H54 (cell line): ENCODE measurements around the gene ACSS1.

Experiments used
- DNase-seq: peaks from one replicate; pipeline ENCODE4 v3.0.0; 2011; ENCODE audit warnings: low spot score, mixed read lengths; ENCODE audit not compliant: insufficient read length
- FAIRE-seq: peaks from 3 replicates; lab custom pipeline; 2011; peaks lifted over from hg19 to GRCh38; lab: Jason Lieb, UNC
- POLR2A ChIP-seq: IDR thresholded peaks from 2 replicates; pipeline ENCODE4 v1.6.1; 2011; ENCODE audit warnings: low read depth, mild to moderate bottlenecking, low read length

Gene ACSS1

DNA sequence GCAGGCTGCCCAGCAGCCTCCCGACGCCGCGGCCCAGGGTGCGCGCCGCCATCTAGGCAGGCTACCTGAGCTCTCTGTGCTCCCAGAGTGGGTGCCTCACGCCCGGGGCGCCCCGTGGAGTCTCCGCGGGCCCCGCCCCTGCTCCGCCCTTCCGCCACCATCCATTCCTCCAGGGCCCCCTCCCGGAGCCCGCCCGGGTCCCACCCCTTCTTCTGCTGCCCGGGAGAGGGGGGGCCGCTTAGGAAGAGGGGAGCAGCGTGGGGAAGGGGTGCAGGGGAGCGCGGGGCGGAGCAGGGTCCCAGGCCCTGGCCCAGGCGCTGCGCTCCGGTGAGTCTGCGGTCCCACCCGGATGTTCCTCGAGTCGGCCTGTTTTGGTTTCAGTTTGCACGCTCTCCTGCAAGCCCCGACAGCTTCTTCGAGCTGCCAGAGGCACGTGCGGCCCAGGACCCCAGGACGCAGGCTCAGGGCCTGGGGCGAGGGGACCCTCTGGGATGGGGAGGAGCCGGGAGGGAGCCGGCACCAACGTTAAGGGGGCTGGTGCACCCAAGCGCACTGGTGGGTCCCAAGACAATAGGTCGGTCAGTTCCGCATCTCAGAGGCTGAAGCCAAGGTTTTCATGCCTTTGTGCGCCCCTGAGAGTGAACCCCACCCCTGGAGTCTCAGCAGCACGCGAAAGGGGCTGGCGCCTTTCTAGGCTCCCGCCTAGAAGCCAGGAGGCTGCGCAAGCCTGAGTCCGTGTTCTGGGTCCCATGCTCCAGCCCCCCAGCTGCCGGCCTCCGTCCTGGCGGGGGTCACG, at the start of gene ACSS1:
Gene ACSS1 (minus strand): TSS at position 89 of the 796 bp plus-strand sequence. CDS start 37 bp downstream, at position 52.
- DNase-seq = no peak
- peak; percentile 23; the same call in 1 of the 2 replicates for TF ChIP-seq POLR2A
- no peak for FAIRE-seq

DNA sequence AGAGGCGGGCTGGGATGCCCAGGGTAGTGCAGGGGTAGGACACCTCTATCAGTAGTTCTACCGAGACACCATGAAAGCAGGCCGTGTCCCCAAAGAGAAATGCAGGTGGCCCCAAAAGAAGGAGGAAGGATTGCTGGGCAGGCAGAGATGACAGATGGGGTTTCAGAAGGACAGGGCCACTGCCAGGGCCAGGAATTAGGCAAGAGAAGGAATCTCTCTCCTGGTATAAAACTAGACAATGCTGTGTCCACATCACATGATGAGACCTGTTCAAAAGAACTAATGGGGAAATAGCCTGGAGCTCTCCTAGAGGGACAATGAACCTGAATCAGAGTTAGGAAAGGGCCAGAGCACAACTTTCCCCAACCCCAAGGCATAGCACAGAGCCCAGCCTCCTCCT, 45.6 kb upstream of the ACSS1 start:
- TF ChIP-seq POLR2A = no peak
- DNase-seq = no peak
- no peak for FAIRE-seq

DNA sequence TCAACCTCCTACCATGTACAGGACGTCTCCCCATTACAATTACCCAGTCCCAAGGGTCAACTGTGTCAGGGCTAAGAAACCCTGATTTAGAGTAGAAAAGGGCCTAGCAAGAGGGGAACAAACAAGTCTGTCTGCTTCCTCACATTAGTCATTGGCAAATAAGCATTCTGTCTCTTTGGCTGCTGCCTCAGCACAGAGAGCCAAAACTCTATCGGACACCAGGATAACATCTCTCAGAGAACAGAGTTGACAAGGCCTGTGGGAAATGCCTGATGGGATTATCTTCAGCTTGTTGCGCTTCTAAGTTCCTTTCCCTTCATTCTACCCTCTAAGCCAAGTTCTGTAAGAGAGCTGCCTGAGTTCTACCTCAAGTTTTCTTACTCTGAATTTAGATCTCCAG, 43.0 kb upstream of the ACSS1 start:
- DNase-seq (no peak), FAIRE-seq (no peak)
- no peak for TF ChIP-seq POLR2A

DNA sequence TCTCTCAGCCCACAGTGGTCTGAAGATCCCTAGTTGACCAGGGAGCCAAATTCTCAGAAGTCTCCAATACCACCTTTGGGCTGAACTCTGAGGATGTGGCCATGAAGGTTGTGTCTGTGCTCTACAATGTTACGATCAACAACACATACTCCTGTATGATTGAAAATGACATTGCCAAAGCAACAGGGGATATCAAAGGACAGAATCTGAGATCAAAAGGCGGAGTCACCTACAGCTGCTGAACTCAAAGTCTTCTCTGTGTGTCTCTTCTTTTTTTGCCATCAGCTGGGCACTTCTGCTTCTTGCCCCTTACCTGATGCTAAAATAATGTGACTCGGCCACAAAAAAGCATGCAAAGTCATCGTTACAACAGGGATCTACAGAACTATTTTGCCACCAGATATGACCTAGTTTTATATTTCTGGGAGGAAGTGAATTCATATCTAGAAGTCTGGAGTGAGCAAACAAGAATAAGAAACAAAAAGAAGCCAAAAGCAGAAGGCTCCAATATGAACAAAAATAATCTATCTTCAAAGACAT, 41.7 kb upstream of the ACSS1 start:
- TF ChIP-seq POLR2A = no peak
- FAIRE-seq (no peak), DNase-seq (no peak)

DNA sequence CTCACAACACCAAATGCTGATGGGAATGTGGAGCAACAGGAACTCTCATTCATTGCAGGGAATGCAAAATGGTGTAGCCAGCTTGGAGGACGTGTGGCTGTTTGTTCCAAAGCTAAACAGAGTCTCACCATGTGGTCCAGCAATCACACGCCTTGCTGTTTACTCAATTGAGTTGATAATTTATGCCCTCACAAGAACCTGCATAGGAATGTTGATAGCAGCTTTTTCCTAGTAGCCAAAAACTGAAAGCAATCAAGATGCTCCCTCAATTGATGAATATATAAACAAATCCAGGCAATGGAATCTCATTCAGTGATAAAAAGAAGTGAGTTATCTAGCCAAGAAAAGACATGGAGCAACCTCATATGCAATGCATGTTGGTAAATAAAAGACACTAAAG, 39.6 kb upstream of the ACSS1 start:
- FAIRE-seq = no peak
- no peak for TF ChIP-seq POLR2A

DNA sequence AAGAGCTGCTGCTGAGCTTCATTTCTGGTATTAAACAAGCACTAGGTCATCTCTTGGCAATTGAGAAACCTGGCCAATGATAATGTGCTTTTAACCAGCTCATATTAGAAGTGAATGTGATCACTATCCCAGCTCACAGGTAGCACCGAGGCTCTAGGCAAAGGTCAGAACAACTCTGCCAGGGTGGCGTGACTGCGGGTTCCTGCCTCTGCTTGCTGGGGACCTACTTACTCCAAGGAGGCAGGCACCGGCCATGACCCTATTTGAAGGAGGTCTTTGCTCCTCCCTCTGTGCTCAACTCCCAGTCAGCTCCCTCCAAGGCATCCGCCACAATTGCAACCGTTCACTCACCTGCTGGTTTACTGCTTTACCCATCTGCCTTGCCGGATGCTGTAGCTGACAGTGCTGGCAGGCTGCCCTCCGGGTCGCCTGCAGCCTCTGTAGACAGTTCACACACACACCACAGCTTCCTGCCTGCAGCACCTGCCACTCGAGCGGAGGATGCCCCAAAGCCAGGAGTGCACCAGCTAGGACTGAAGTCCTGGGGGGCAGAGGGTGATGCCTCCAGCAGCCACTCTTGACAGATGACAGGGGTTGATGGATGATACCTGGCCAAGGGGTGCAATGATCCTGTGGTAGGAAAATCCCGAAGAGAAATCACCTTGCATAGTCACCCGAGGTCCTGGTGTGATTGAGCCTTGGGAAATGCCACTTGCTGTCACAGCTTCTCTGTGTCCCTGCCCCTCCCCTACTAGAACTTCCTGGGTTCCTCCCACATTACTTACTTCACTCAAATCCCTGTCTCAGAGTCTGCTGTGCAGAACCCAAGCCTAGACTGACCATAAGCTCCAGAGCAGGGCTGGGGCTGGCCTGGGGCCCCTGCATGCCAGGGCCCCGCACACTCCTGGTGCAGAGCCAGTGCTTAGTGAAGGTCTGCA, 32.8 kb upstream of the ACSS1 start:
- no peak for DNase-seq
- no peak for TF ChIP-seq POLR2A
- FAIRE-seq = no peak

More for the DNA sequence above, 39.6 kb upstream of the ACSS1 start:
- no peak for DNase-seq

DNA sequence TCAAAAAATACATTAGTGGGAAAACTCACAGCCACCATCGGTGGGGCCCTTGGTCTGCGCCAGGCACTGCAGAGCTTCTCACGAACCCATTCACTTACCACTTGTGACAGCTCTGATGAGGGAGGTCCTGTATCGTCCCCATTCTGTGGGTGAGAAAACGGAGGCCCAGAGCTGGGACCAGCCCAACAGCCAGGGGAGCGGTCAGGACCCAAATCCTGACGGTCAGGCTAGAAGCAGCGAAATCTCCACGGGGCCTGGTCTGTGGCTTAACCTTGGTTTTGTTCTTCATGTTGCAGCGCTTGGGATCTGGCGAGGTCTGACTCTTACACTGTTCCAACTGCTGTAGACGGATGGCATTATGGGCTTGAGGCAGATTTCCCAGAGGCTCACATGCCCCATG, 31.7 kb upstream of the ACSS1 start:
- no peak for FAIRE-seq
- TF ChIP-seq POLR2A = no peak
- DNase-seq = no peak

DNA sequence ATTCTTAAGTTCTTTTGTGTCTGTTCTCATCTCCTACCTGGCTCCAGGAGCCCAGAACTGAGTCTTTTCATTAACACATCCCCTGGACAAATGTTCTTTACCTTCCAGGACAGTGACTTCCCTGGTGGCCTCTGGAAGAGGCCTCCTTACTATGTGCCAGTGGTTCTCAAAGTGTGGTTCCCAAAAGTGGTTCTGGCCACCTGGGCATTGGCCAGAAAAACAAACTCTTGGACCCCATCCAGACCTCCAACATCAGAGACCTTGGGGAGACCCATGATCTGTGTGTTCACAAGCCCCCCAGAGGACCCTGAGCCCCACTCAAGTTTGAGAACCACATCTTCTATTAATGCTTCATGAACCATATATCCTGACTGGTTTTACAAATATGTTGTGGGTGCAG, 31.2 kb upstream of the ACSS1 start:
- no peak for TF ChIP-seq POLR2A
- FAIRE-seq = no peak
- DNase-seq = no peak

DNA sequence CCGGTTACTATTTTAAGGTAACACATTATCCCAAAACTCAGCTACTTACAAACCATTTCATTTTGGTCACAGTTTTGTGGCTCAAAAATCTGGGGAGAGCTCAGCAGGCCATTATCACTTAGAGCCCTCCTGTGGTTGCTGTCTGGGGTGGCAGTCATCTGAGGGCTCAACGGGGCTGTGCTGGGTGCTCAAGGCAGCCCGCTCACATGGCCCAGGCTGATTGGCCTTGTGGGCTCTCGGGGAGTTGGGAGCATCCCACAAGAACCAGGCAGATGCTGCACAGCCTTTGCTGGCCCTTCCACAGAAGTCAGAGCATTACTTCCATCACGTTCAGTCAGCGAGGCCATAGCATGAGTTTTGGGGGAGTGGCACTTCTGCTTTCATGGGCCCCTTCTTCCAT, 30.3 kb upstream of the ACSS1 start:
- no peak for DNase-seq
- no peak for FAIRE-seq
- no peak for TF ChIP-seq POLR2A

DNA sequence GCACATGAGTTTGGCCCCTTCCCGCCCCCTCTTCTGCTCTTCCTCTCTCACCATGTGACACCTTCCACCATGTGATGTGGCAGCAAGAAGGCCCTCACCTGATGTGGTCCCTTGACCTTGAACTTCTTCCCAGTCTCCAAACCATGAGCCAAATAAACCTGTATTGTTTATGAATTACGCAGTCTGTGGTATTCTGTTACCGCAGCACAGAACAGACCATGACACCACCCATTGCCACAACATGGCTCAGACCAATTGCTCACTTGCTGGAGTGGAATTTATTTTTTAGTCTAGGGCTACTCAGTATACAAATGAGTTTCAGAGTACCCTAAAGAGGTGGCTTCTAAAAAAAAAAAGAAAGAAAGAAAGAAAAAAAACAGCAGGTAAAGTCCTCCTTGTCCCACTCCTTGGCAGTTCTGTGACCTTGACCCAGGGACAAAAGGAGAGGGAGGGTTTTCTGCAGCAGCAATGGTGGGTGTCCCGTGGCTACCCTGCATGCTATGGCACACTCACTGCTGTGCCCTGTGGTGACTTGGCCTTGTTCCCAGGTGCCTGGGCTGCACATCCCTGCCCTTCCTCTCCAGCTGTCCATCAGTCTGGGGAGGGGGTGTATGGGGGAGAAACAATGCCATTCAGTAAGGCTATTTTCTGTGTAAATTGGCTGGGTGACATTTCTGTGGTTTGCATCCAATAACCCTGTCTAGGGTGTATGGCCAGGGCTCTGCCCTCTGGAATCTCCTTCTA, 29.4 kb upstream of the ACSS1 start:
- no peak for DNase-seq
- FAIRE-seq = no peak
- 0 out of 2 replicates have a peak, but pooled peaks have one; percentile 12 for TF ChIP-seq POLR2A

DNA sequence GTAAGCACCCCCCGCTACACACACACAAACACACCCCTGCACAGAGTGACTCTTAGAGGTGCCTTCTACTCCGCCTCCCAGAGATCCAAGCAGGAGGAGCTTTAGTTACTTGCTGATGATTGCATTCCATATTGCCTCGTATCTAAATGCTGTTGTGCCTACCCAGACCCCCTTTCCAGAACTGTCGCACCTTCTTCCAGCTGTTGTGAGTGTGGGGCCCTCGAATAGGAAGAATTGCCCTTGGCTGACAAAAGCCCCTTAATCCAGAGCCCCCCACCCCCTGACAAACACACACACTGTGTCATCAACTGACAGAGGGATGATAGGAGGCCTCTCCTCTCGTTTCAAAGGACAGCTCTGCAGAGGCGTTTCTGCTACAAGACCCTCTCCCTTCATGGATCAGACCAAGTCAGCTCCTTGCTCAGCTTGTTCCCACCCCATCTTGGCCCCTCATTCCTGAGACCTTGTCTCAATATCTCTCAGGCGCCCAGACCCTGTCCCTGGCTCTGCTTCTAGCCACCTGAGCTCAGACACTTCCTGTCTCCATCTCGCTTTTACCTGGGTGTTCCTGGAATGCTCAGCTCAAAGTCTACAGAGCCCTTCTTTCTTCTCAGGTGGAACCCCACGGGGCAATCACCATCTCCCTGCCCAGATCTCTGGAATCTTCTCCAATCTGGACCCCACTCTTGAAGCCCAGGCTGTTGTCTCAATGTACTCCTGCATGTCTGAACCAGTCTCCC, 28.0 kb upstream of the ACSS1 start:
- DNase-seq (no peak), FAIRE-seq (no peak)
- TF ChIP-seq POLR2A = no peak

DNA sequence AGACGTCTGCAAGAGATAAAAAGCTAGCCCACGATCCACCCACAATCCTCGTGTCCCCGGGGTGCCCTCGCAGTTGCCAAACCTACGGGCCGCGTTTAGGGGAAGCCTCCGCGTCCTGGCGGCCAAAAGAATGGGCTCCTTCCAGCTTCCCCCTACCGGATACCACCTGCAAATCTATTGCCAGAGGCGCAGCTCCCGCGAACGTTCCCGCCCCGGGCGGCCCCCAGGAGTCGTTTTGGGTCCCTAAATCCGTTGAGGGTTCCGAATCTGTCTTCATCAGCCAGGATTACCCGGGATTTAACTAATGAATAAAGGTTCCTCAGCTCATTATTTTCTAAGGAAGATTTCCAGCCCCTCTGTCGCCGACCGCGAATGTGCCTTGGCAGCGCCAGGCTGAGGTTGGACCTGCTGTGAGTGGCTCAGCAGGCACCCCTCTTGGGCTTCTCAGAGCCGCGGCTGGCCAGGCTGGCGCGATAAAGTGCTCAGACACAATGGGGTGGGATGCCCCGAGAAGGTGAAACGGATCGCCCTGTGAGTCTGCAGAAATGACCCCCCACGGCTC, 26.8 kb upstream of the ACSS1 start:
- FAIRE-seq = no peak
- no peak for DNase-seq

More for the DNA sequence above, 26.8 kb upstream of the ACSS1 start:
- TF ChIP-seq POLR2A = no peak
